ENCODE measurements around the gene IER3IP1.

The IER3IP1 gene

GRCh38 chr18:47115205-47115604 lies 61.0 kb downstream of the IER3IP1 start:
- no peak overlapping the region for H3K4me3 ChIP-seq (ENCODE audit: low read depth in 1 of 2, low read length in 2 of 2)
- peaks cover 41% of the 10 kb centered on the region for H3K36me3 ChIP-seq (ENCODE audit: insufficient read depth, low read length)
- H3K9me3 ChIP-seq (ENCODE audit: low read length), result no peaks in the 10 kb centered on the region
- no peak overlapping the region for H3K9ac ChIP-seq (ENCODE audit: low read length)
- no peaks in the 10 kb centered on the region for H3K4me1 ChIP-seq (ENCODE audit: insufficient read depth, low read length)
- no peaks in the 10 kb centered on the region for H3K27me3 ChIP-seq (ENCODE audit: control insufficient read depth in 1 of 2, insufficient read depth in 2 of 2, low read length in 2 of 2)
- no peak overlapping the region for H3K27ac ChIP-seq (ENCODE audit: low read depth, low read length)

GRCh38 chr18:47113796-47114540 lies 62.2 kb downstream of the IER3IP1 start:
- no peak overlapping the region for H3K9ac ChIP-seq (ENCODE audit: low read length)
- H3K36me3 ChIP-seq (ENCODE audit: insufficient read depth, low read length), result peaks cover 35% of the 10 kb centered on the region

GRCh38 chr18:47110492-47111274 lies 65.5 kb downstream of the IER3IP1 start:
- no peak overlapping the region for H3K9ac ChIP-seq (ENCODE audit: low read length)
- H3K9me3 ChIP-seq (ENCODE audit: low read length), result no peaks in the 10 kb centered on the region
- peaks cover 61% of the 10 kb centered on the region for H3K36me3 ChIP-seq (ENCODE audit: insufficient read depth, low read length)
- no peaks in the 10 kb centered on the region for H3K4me1 ChIP-seq (ENCODE audit: insufficient read depth, low read length)
- H3K4me3 ChIP-seq (ENCODE audit: low read depth in 1 of 2, low read length in 2 of 2), result no peak overlapping the region
- no peak overlapping the region for H3K27ac ChIP-seq (ENCODE audit: low read depth, low read length)
- H3K27me3 ChIP-seq (ENCODE audit: control insufficient read depth in 1 of 2, insufficient read depth in 2 of 2, low read length in 2 of 2), result no peaks in the 10 kb centered on the region

More at GRCh38 chr18:47113796-47114540, 62.2 kb downstream of the IER3IP1 start:
- no peaks in the 10 kb centered on the region for H3K27me3 ChIP-seq (ENCODE audit: control insufficient read depth in 1 of 2, insufficient read depth in 2 of 2, low read length in 2 of 2)
- no peak overlapping the region for H3K4me3 ChIP-seq (ENCODE audit: low read depth in 1 of 2, low read length in 2 of 2)
- no peak overlapping the region for H3K27ac ChIP-seq (ENCODE audit: low read depth, low read length)
- no peaks in the 10 kb centered on the region for H3K9me3 ChIP-seq (ENCODE audit: low read length)
- H3K4me1 ChIP-seq (ENCODE audit: insufficient read depth, low read length), result no peaks in the 10 kb centered on the region

GRCh38 chr18:47109720-47110119 lies 66.4 kb downstream of the IER3IP1 start:
- no peaks in the 10 kb centered on the region for H3K27me3 ChIP-seq (ENCODE audit: control insufficient read depth in 1 of 2, insufficient read depth in 2 of 2, low read length in 2 of 2)
- no peak overlapping the region for H3K27ac ChIP-seq (ENCODE audit: low read depth, low read length)
- peaks cover 62% of the 10 kb centered on the region for H3K36me3 ChIP-seq (ENCODE audit: insufficient read depth, low read length)
- no peaks in the 10 kb centered on the region for H3K9me3 ChIP-seq (ENCODE audit: low read length)
- H3K4me3 ChIP-seq (ENCODE audit: low read depth in 1 of 2, low read length in 2 of 2), result no peak overlapping the region
- no peak overlapping the region for H3K9ac ChIP-seq (ENCODE audit: low read length)
- H3K4me1 ChIP-seq (ENCODE audit: insufficient read depth, low read length), result no peaks in the 10 kb centered on the region

- Histone ChIP-seq H3K4me3 (ENCODE audit: low read depth in 1 of 2, low read length in 2 of 2) (no peak overlapping the region), H3K36me3 (ENCODE audit: insufficient read depth, low read length) (peaks cover 64% of the 10 kb centered on the region), H3K27me3 (ENCODE audit: control insufficient read depth in 1 of 2, insufficient read depth in 2 of 2, low read length in 2 of 2) (no peaks in the 10 kb centered on the region), H3K4me1 (ENCODE audit: insufficient read depth, low read length) (no peaks in the 10 kb centered on the region), H3K27ac (ENCODE audit: low read depth, low read length) (no peak overlapping the region), H3K9me3 (ENCODE audit: low read length) (no peaks in the 10 kb centered on the region), H3K9ac (ENCODE audit: low read length) (no peak overlapping the region)
These were observed 67.2 kb downstream of the IER3IP1 start for GRCh38 chr18:47108998-47109405.

- H3K27me3 ChIP-seq (ENCODE audit: control insufficient read depth in 1 of 2, insufficient read depth in 2 of 2, low read length in 2 of 2), result no peaks in the 10 kb centered on the region
- no peaks in the 10 kb centered on the region for H3K9me3 ChIP-seq (ENCODE audit: low read length)
- no peak overlapping the region for H3K27ac ChIP-seq (ENCODE audit: low read depth, low read length)
- H3K4me3 ChIP-seq (ENCODE audit: low read depth in 1 of 2, low read length in 2 of 2), result no peak overlapping the region
- H3K4me1 ChIP-seq (ENCODE audit: insufficient read depth, low read length), result no peaks in the 10 kb centered on the region
- H3K9ac ChIP-seq (ENCODE audit: low read length), result no peak overlapping the region
- H3K36me3 ChIP-seq (ENCODE audit: insufficient read depth, low read length), result peaks cover 57% of the 10 kb centered on the region
These were observed 67.8 kb downstream of the IER3IP1 start for GRCh38 chr18:47108373-47108772.
